SW 1271 (cell line): ENCODE measurements around the gene ZNRF4.
"Not testable (repeated sequence)": the region's sequence is repeated elsewhere in the genome, so short reads cannot be mapped to it uniquely, and the experiment has no call there.

Source experiments
- DNase-seq, 2 experiments: peaks; one replicate each; lab custom pipeline; 2025; lab: John Stamatoyannopoulos, UW

ZNRF4 gene

GRCh38 chr19:5455367-5456129, at the start of gene ZNRF4:
ZNRF4 (plus strand) TSS chr19:5455417; CDS start chr19:5455492, 75 bp downstream.
- no peak for DNase-seq

- not testable (repeated sequence) for DNase-seq
These were observed 49.0 kb upstream of the ZNRF4 start for GRCh38 chr19:5406198-5406597.

- no peak for DNase-seq
These were observed 48.4 kb upstream of the ZNRF4 start for GRCh38 chr19:5406816-5407215.

GRCh38 chr19:5407356-5407755, 47.9 kb upstream of the ZNRF4 start:
- DNase-seq: peak in 1 of 2 experiments; percentile 10

GRCh38 chr19:5417495-5418436, 37.5 kb upstream of the ZNRF4 start:
- DNase-seq: no peak

GRCh38 chr19:5418677-5419076, 36.5 kb upstream of the ZNRF4 start:
- no peak for DNase-seq

- no peak for DNase-seq
These were observed 34.3 kb upstream of the ZNRF4 start for GRCh38 chr19:5420953-5421352.

GRCh38 chr19:5423567-5424125, 31.6 kb upstream of the ZNRF4 start:
- DNase-seq: no peak

- DNase-seq: no peak
These were observed 30.8 kb upstream of the ZNRF4 start for GRCh38 chr19:5424192-5424973.

GRCh38 chr19:5425260-5425659, 30.0 kb upstream of the ZNRF4 start:
- no peak for DNase-seq

- DNase-seq: no peak
These were observed 25.0 kb upstream of the ZNRF4 start for GRCh38 chr19:5430237-5430636.

GRCh38 chr19:5432687-5433086, 22.5 kb upstream of the ZNRF4 start:
- no peak for DNase-seq

GRCh38 chr19:5434351-5434917, 20.8 kb upstream of the ZNRF4 start:
- DNase-seq: no peak

- no peak for DNase-seq
These were observed 20.1 kb upstream of the ZNRF4 start for GRCh38 chr19:5434970-5435641.

GRCh38 chr19:5435642-5436017, 19.6 kb upstream of the ZNRF4 start:
- DNase-seq: no peak

GRCh38 chr19:5436106-5436947, 18.9 kb upstream of the ZNRF4 start:
- no peak for DNase-seq

- DNase-seq: no peak
These were observed 18.3 kb upstream of the ZNRF4 start for GRCh38 chr19:5436948-5437306.

- DNase-seq: not testable (repeated sequence)
These were observed 16.5 kb upstream of the ZNRF4 start for GRCh38 chr19:5438756-5439155.

GRCh38 chr19:5439452-5439851, 15.8 kb upstream of the ZNRF4 start:
- DNase-seq: no peak

GRCh38 chr19:5440299-5440698, 14.9 kb upstream of the ZNRF4 start:
- no peak for DNase-seq
